ENCODE results near the gene RASD1. TPM values are rescaled to one million over a fixed set of nuclear protein-coding genes. Genes with fewer than 3 reads are reported as not detected.

The RASD1 gene
- total and polyA plus RNA-seq, 2 donors (not counting 1 experiment from before 2014, with no cell fraction given): 0.34 to 2.6 TPM

DNA sequence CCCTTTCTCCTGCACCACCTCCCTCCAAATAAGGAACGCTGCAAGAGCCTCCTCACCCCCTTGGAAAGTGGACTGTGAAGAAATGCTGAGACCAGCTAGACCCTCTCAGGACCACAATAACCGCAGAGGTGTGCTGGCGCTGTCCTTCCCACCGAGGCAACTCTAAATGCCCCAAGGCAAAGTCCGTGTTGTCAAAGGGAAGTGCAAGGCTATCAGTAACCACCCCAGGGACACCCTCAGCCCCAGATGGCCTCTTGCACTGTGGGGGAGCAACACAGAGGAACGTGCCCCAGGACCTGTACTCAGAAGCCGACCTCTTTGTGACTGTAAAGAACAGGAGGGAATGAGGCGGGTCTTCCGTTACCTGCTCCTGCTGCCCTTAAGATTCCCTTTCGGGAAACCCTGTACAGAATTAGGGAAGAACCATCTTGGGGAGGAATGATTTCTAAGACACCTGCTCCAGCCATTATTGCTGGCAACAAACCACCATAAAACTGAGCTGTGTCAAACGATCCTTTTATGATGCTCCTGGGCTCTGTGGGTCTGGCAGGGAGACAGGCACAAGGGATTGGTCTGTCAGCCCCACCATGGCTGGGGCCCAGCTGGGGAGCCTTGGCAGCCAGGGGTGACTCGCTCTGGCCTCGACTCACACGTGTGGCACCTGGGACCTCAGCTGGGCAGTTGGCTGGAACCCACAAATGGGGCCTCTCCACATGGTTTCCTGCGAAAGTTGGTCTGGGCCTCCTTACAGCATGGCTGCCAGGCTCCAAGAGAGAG is 34.0 kb downstream of the RASD1 start:
- H3K4me2 ChIP-seq (ENCODE audit: extremely low read depth, insufficient read depth, low read length): no peak overlapping the region
- no peak for DNase-seq (ENCODE audit: low read depth in 2 of 2)
- H3K4me3 ChIP-seq (replicated peaks in 1 of 4; ENCODE audit: control extremely low read depth in 1 of 4, insufficient read depth in 1 of 4, low read depth in 3 of 4, low read length in 4 of 4): no peak overlapping the region
- H3K36me3 ChIP-seq (ENCODE audit: control insufficient read depth, insufficient read depth, low read length): no peaks in the 10 kb centered on the region
- H3K27ac ChIP-seq (ENCODE audit: insufficient read depth, low read length): no peak overlapping the region
- H2AFZ ChIP-seq (ENCODE audit: low read length): no peak overlapping the region
- no peaks in the 10 kb centered on the region for H3K79me2 ChIP-seq (ENCODE audit: control insufficient read depth, insufficient read depth, low read length)
- H4K20me1 ChIP-seq (ENCODE audit: control insufficient read depth, extremely low read depth, insufficient read depth, low read length): no peaks in the 10 kb centered on the region
- H3K27me3 ChIP-seq (ENCODE audit: control insufficient read depth, insufficient read depth, low read length): peaks cover 14% of the 10 kb centered on the region
- TF ChIP-seq, protein P1, sequence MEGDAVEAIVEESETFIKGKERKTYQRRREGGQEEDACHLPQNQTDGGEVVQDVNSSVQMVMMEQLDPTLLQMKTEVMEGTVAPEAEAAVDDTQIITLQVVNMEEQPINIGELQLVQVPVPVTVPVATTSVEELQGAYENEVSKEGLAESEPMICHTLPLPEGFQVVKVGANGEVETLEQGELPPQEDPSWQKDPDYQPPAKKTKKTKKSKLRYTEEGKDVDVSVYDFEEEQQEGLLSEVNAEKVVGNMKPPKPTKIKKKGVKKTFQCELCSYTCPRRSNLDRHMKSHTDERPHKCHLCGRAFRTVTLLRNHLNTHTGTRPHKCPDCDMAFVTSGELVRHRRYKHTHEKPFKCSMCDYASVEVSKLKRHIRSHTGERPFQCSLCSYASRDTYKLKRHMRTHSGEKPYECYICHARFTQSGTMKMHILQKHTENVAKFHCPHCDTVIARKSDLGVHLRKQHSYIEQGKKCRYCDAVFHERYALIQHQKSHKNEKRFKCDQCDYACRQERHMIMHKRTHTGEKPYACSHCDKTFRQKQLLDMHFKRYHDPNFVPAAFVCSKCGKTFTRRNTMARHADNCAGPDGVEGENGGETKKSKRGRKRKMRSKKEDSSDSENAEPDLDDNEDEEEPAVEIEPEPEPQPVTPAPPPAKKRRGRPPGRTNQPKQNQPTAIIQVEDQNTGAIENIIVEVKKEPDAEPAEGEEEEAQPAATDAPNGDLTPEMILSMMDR (conservative IDR thresholded peaks at IDR 0.05 in 1 of 2, IDR thresholded peaks at IDR 0.05 in 1 of 2; ENCODE audit: low read depth in 1 of 2, low read length in 2 of 2): no peak
- no peak for TF ChIP-seq EZH2 (IDR thresholded peaks at IDR 0.05; ENCODE audit: low read length, missing control alignments)
- no peak overlapping the region for H3K9ac ChIP-seq (ENCODE audit: insufficient read depth, low read length)
- H3K9me3 ChIP-seq (ENCODE audit: control insufficient read depth, insufficient read depth, low read depth, low read length): peaks cover 1% of the 10 kb centered on the region
- no peaks in the 10 kb centered on the region for H3K4me1 ChIP-seq (ENCODE audit: control insufficient read depth, extremely low read depth, insufficient read depth, low read length)

DNA sequence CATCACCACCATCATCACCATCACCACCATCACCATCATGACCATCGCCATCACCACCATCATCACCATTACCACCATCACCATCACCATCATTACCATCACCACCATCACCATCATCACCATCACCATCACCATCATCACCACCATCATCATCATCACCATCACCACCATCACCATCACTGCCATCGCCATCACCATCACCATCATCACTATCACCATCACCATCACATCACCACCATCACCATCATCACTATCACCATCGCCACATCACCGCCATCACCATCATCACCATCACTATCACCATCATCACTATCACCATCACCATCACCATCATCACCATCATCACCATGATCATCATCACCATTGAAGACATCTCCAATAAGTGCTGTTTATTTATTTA is 36.2 kb downstream of the RASD1 start:
- H3K27me3 ChIP-seq (ENCODE audit: control insufficient read depth, insufficient read depth, low read length): peaks cover 10% of the 10 kb centered on the region
- H3K4me1 ChIP-seq (ENCODE audit: control insufficient read depth, extremely low read depth, insufficient read depth, low read length): no peaks in the 10 kb centered on the region
- H3K36me3 ChIP-seq (ENCODE audit: control insufficient read depth, insufficient read depth, low read length): no peaks in the 10 kb centered on the region
- DNase-seq (ENCODE audit: low read depth in 2 of 2): no peak
- no peak overlapping the region for H3K9ac ChIP-seq (ENCODE audit: insufficient read depth, low read length)
- no peak overlapping the region for H3K4me2 ChIP-seq (ENCODE audit: extremely low read depth, insufficient read depth, low read length)
- no peak overlapping the region for H3K27ac ChIP-seq (ENCODE audit: insufficient read depth, low read length)
- H2AFZ ChIP-seq (ENCODE audit: low read length): no peak overlapping the region
- peaks cover 1% of the 10 kb centered on the region for H3K9me3 ChIP-seq (ENCODE audit: control insufficient read depth, insufficient read depth, low read depth, low read length)
- TF ChIP-seq EZH2 (IDR thresholded peaks at IDR 0.05; ENCODE audit: low read length, missing control alignments): no peak
- TF ChIP-seq, protein P1 (conservative IDR thresholded peaks at IDR 0.05 in 1 of 2, IDR thresholded peaks at IDR 0.05 in 1 of 2; ENCODE audit: low read depth in 1 of 2, low read length in 2 of 2): no peak
- H3K4me3 ChIP-seq (replicated peaks in 1 of 4; ENCODE audit: control extremely low read depth in 1 of 4, insufficient read depth in 1 of 4, low read depth in 3 of 4, low read length in 4 of 4): no peak overlapping the region
- no peaks in the 10 kb centered on the region for H4K20me1 ChIP-seq (ENCODE audit: control insufficient read depth, extremely low read depth, insufficient read depth, low read length)
- no peaks in the 10 kb centered on the region for H3K79me2 ChIP-seq (ENCODE audit: control insufficient read depth, insufficient read depth, low read length)

DNA sequence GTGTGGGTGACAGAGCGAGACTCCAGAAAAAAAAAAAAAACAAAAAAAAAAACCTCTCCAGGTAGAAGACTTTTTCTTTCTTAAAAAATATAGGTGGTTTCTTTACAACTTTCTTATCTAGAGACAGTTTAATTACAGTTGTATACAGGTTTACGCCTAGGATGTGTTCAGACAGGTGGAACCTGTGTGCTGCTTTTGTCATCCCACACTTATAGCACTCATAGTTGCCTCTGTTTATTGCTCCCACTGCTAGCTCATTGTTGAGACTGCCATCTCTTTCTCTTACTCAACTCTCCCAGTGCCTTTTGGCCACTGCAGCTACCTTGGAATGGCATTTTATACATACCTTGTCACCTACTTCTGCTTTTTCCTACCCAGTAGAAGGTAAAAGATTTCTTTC is 38.5 kb downstream of the RASD1 start:
- H3K9ac ChIP-seq (ENCODE audit: insufficient read depth, low read length): no peak overlapping the region
- H4K20me1 ChIP-seq (ENCODE audit: control insufficient read depth, extremely low read depth, insufficient read depth, low read length): no peaks in the 10 kb centered on the region
- peaks cover 8% of the 10 kb centered on the region for H3K27me3 ChIP-seq (ENCODE audit: control insufficient read depth, insufficient read depth, low read length)
- no peaks in the 10 kb centered on the region for H3K79me2 ChIP-seq (ENCODE audit: control insufficient read depth, insufficient read depth, low read length)
- no peak for DNase-seq (ENCODE audit: low read depth in 2 of 2)
- H3K9me3 ChIP-seq (ENCODE audit: control insufficient read depth, insufficient read depth, low read depth, low read length): peaks cover 1% of the 10 kb centered on the region
- no peaks in the 10 kb centered on the region for H3K4me1 ChIP-seq (ENCODE audit: control insufficient read depth, extremely low read depth, insufficient read depth, low read length)
- no peak for TF ChIP-seq EZH2 (IDR thresholded peaks at IDR 0.05; ENCODE audit: low read length, missing control alignments)
- TF ChIP-seq, protein P1 (conservative IDR thresholded peaks at IDR 0.05 in 1 of 2, IDR thresholded peaks at IDR 0.05 in 1 of 2; ENCODE audit: low read depth in 1 of 2, low read length in 2 of 2): no peak
- H3K4me3 ChIP-seq (replicated peaks in 1 of 4; ENCODE audit: control extremely low read depth in 1 of 4, insufficient read depth in 1 of 4, low read depth in 3 of 4, low read length in 4 of 4): no peak overlapping the region
- no peak overlapping the region for H3K27ac ChIP-seq (ENCODE audit: insufficient read depth, low read length)
- H2AFZ ChIP-seq (ENCODE audit: low read length): no peak overlapping the region
- H3K4me2 ChIP-seq (ENCODE audit: extremely low read depth, insufficient read depth, low read length): no peak overlapping the region
- no peaks in the 10 kb centered on the region for H3K36me3 ChIP-seq (ENCODE audit: control insufficient read depth, insufficient read depth, low read length)
